ENCODE measurements around the gene METTL27. TPM values are rescaled to one million over a fixed set of nuclear protein-coding genes. Genes with fewer than 3 reads are reported as not detected.

METTL27 gene
- total RNA-seq, 1 experiment from 2014 or later: 4.3 TPM

GRCh38 chr7:73844131-73844547, 1.8 kb upstream of the METTL27 start (continued):
- TF ChIP-seq ZNF532 (CRISPR knock-in tag; IDR thresholded peaks at IDR 0.05; ENCODE audit: borderline replicate concordance): no peak

GRCh38 chr7:73841689-73842066, 638 bp downstream of the METTL27 start:
- POLR2A ChIA-PET: interaction anchor here (0.5 to 3.8 kb wide), 7 partner anchors 9 to 103 kb away, joined by 3 to 31 read pairs (median 11); partner anchors contain the start of genes ABHD11 and CLDN4
- no peaks in the 10 kb centered on the region for H3K9me3 Mint-ChIP-seq
- peak overlapping the region; percentile 87; the same call in 1 of the 2 replicates for H3K27ac Mint-ChIP-seq
- H3K36me3 Mint-ChIP-seq: no peaks in the 10 kb centered on the region
- H3K4me1 Mint-ChIP-seq: peaks cover 32% of the 10 kb centered on the region
- CTCF ChIA-PET: interaction anchor here (0.8 to 4.6 kb wide), 13 partner anchors 9 to 234 kb away, joined by 3 to 68 read pairs (median 5); partner anchors contain the start of genes CLDN4 and MLXIPL
- H3K27me3 Mint-ChIP-seq (ENCODE audit: low read depth): no peaks in the 10 kb centered on the region; the same call in 1 of the 2 replicates
- peak overlapping the region; percentile 80 for H3K4me3 Mint-ChIP-seq
- TF ChIP-seq NR3C1 (CRISPR knock-in tag; conservative IDR thresholded peaks at IDR 0.05; ENCODE audit: low read depth) (no peak), USF2 (CRISPR knock-in tag; IDR thresholded peaks at IDR 0.05) (no peak), ELF4 (CRISPR knock-in tag; IDR thresholded peaks at IDR 0.05; ENCODE audit: low read depth) (no peak), ZNF121 (CRISPR knock-in tag; IDR thresholded peaks at IDR 0.05) (no peak), USF1 (CRISPR knock-in tag; IDR thresholded peaks at IDR 0.05) (no peak), CBFB (CRISPR knock-in tag; IDR thresholded peaks at IDR 0.05; ENCODE audit: low read depth) (no peak), PREB (CRISPR knock-in tag; IDR thresholded peaks at IDR 0.05; ENCODE audit: borderline replicate concordance) (no peak), IRF2 (CRISPR knock-in tag; IDR thresholded peaks at IDR 0.05; ENCODE audit: borderline replicate concordance, low read depth) (no peak), EMX1 (CRISPR knock-in tag; IDR thresholded peaks at IDR 0.05) (no peak), ZNF423 (CRISPR knock-in tag; IDR thresholded peaks at IDR 0.05) (no peak), ZNF281 (CRISPR knock-in tag; IDR thresholded peaks at IDR 0.05) (no peak), HMGA2 (CRISPR knock-in tag; IDR thresholded peaks at IDR 0.05) (no peak), MAX (CRISPR knock-in tag; IDR thresholded peaks at IDR 0.05) (no peak)
- DNase-seq (ENCODE audit: low spot score): peak; percentile 64
- peak; percentile 29 for ATAC-seq

All from WTC11 (cell line).